ENCODE results near the gene CCDC178. TPM values are rescaled to one million over a fixed set of nuclear protein-coding genes. Genes with fewer than 3 reads are reported as not detected.

Gene CCDC178
- total RNA-seq, 1 experiment from 2014 or later, result not detected

GRCh38 chr18:32998285-32998684, 442.2 kb downstream of the CCDC178 start:
- CTCF ChIA-PET, result no interaction called here
- TF ChIP-seq SP1 (IDR thresholded peaks at IDR 0.05; ENCODE audit: low read depth) (no peak), SRF (IDR thresholded peaks at IDR 0.05; ENCODE audit: low read depth) (no peak), RAD21 (IDR thresholded peaks at IDR 0.05; ENCODE audit: low read depth) (no peak), EGR1 (IDR thresholded peaks at IDR 0.05; ENCODE audit: low read depth) (no peak), TCF7L2 (IDR thresholded peaks at IDR 0.05; ENCODE audit: borderline replicate concordance, extremely low read depth, insufficient read depth, insufficient read length) (no peak), POLR2A (IDR thresholded peaks at IDR 0.05; ENCODE audit: borderline replicate concordance, extremely low read depth, insufficient read depth, insufficient read length) (no peak), ZBTB33 (IDR thresholded peaks at IDR 0.05; ENCODE audit: extremely low read depth, insufficient replicate concordance, low read length) (no peak), CTCF (IDR thresholded peaks at IDR 0.05 in 2 of 3, conservative IDR thresholded peaks at IDR 0.05 in 1 of 3; ENCODE audit: borderline replicate concordance in 1 of 3, insufficient read depth in 1 of 3, low read depth in 2 of 3, low read length in 2 of 3) (no peak), POLR2AphosphoS5 (IDR thresholded peaks at IDR 0.05; ENCODE audit: low read depth, low read length) (no peak), JUND (IDR thresholded peaks at IDR 0.05) (no peak), MAX (IDR thresholded peaks at IDR 0.05) (no peak), ZFX (IDR thresholded peaks at IDR 0.05) (no peak), YY1 (IDR thresholded peaks at IDR 0.05; ENCODE audit: extremely low read depth, insufficient replicate concordance, low read depth, low read length) (no peak)
- RAD21 ChIA-PET (ENCODE audit: low non-redundant PET in 1 of 2, low total read pairs in 2 of 2, uncharacterized antibody in 2 of 2, unreplicated experiment in 2 of 2), result no interaction called here
- Histone ChIP-seq H3K27me3 (ENCODE audit: insufficient read depth, low read length) (no peaks in the 10 kb centered on the region), H3K79me2 (ENCODE audit: insufficient read depth, low read length) (no peaks in the 10 kb centered on the region), H3K4me3 (replicated peaks in 1 of 2; ENCODE audit: low read depth in 1 of 2, low read length in 2 of 2) (no peak overlapping the region), H3K36me3 (ENCODE audit: control insufficient read depth in 1 of 2, insufficient read depth in 2 of 2, low read length in 2 of 2) (no peaks in the 10 kb centered on the region), H3K9me3 (ENCODE audit: control insufficient read depth in 1 of 2, insufficient read depth in 1 of 2, low read depth in 1 of 2, low read length in 2 of 2) (peaks cover 0 to 5% of the 10 kb centered on the region in 2 experiments; a peak in 1 of 4 replicates), H3K4me2 (ENCODE audit: low read length) (no peak overlapping the region), H3K4me1 (ENCODE audit: control insufficient read depth in 1 of 2, insufficient read depth in 2 of 2, low read length in 2 of 2) (no peaks in the 10 kb centered on the region), H3K9me2 (ENCODE audit: insufficient read depth) (no peaks in the 10 kb centered on the region), H3K27ac (ENCODE audit: low read depth, low read length) (no peak overlapping the region), H2AFZ (ENCODE audit: low read depth, low read length, poor library complexity, severe bottlenecking) (no peak overlapping the region), H4K20me1 (ENCODE audit: insufficient read depth) (no peaks in the 10 kb centered on the region), H3K9ac (ENCODE audit: low read length) (no peak overlapping the region)
- no TSS peak for BruUV-seq (replicated peaks)
- no peak for ATAC-seq
- no peak for DNase-seq (ENCODE audit: low read depth, low spot score)
- POLR2A ChIA-PET, result no interaction called here
- intact Hi-C loops (cut with micrococcal nuclease), result no loop called here

Measured in HCT116 (cell line).